Stomach (tissue), 9 donors: ENCODE results near the gene KLHDC8B. TPM values are rescaled to one million over a fixed set of nuclear protein-coding genes. Genes with fewer than 3 reads are reported as not detected.

Source experiments
- DNase-seq, 2 donors: peaks; one replicate each; pipeline versions ENCODE4 v3.0.0 to v3.0.0-alpha.2; 2013 to 2019
- H3K27ac ChIP-seq, 5 donors: fragments of 200-600 bp in 4 of 5; sonication (generic) in 4 of 5; one replicate each; pipeline ENCODE4 v1.5.1; 2013 to 2019; ENCODE audit warnings: mild to moderate bottlenecking in 1 of 5, moderate library complexity in 1 of 5
- H3K27me3 ChIP-seq, 3 donors: fragments of 200-600 bp; sonication (generic); one replicate each; pipeline ENCODE4 v1.5.1; 2017 to 2019; ENCODE audit warnings: mixed run types in 1 of 3
- H3K36me3 ChIP-seq, 4 donors: fragments of 200-600 bp; sonication (generic); 1 replicate in 3 of 4; 2 replicates in 1 of 4; pipeline ENCODE4 v1.5.1; 2016 to 2019
- H3K4me1 ChIP-seq, 4 donors: fragments of 200-600 bp; sonication (generic); one replicate each; pipeline ENCODE4 v1.5.1; 2016 to 2019
- H3K4me3 ChIP-seq, 4 donors: fragments of 200-600 bp; sonication (generic) in 3 of 4; one replicate each; pipeline ENCODE4 v1.5.1; 2016 to 2019; ENCODE audit warnings: mild to moderate bottlenecking in 1 of 4
- H3K9me3 ChIP-seq, 4 donors: fragments of 200-600 bp; sonication (generic); one replicate each; pipeline ENCODE4 v1.5.1; 2016 to 2019
- EP300 ChIP-seq: sonication (generic); formaldehyde crosslinking; IDR thresholded peaks from one replicate; pipeline ENCODE4 v1.6.1; 2017; ENCODE audit warnings: antibody characterized with exemption
- POLR2A ChIP-seq, 4 donors: fragments of 450-650 bp; IDR thresholded peaks; one replicate each; pipeline ENCODE4 v1.6.1; 2016; ENCODE audit warnings: antibody characterized with exemption in 4 of 4, control low read depth in 2 of 4, mild to moderate bottlenecking in 1 of 4, moderate library complexity in 1 of 4
- POLR2AphosphoS5 ChIP-seq, 3 donors: sonication (generic); formaldehyde crosslinking; IDR thresholded peaks; one replicate each; pipeline ENCODE4 v1.6.1; 2016; ENCODE audit warnings: antibody characterized with exemption in 3 of 3
- WGBS, 5 donors: extraction: QIAGEN DNeasy Blood & Tissue Kit in 3 of 5; methylation state at CpG; one replicate each; pipeline versions ENCODE4 v1.1.5 to v1.1.7; 2013 to 2018; 5-methylcytosine and 5-hydroxymethylcytosine counted together
- intact Hi-C: fragments of 100-400 bp; cut with DNase I; formaldehyde crosslinking; loops from one replicate; pipeline ENCODE4 v1.15.1; 2023; ENCODE audit warnings: low total_unique reads
- polyA plus RNA-seq, 3 donors: library from polyadenylated mRNA; stranded (reverse); fragments of 200-250 nt; gene quantifications; one replicate each; pipeline ENCODE4 v1.2.3, GENCODE V29; 2013
- total RNA-seq, 5 donors: library from RNA; depleted of rRNA; stranded (reverse); fragments of >200 nt; gene quantifications; one replicate each; pipeline versions ENCODE4 v1.1.0 to v1.2.3, GENCODE V29; 2014 to 2016
- TF ChIP-seq, protein P1 (sequence below), 7 experiments: fragments of 450-650 bp in 4 of 7; fragments of 200-600 bp in 3 of 7; sonication (generic) in 3 of 7; IDR thresholded peaks; one replicate each; pipeline ENCODE4 v1.5.1; 2016 to 2019; ENCODE audit warnings: antibody characterized with exemption in 7 of 7, control low read depth in 2 of 7, mild to moderate bottlenecking in 1 of 7
- donor health status: healthy with polysubstance abuse.
- donor health status: Bipolar disorder and iron deficiency.
- donor health status: healthy.

The KLHDC8B gene
- total and polyA plus RNA-seq, 8 donors: 11.6 to 41.1 (median 19.1) TPM

DNA sequence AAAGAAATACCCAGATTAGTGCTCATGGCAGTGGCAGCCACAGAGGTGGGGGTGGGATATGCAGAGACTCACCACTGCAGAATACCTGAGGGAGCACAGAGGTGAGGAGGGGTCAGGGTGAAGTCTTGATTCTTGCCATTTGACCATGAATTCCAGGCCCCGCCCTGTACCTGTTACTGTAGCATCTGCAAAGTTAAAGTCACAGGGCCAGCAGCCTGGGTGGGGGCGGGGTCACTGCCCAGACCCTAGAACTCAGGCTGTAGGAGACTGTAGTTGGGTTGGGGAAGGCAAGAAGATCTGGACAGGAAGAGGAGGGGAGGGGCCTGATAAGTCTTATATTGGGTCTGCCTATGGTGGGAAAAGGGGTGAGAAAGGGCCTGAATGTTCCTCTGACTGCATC lies 19.8 kb upstream of the KLHDC8B start:
- no peaks in the 10 kb centered on the region for H3K36me3 ChIP-seq
- H3K4me1 ChIP-seq: no peaks in the 10 kb centered on the region
- no peak for TF ChIP-seq POLR2AphosphoS5 (IDR thresholded peaks at IDR 0.05)
- no peak for TF ChIP-seq POLR2A (IDR thresholded peaks at IDR 0.05)
- TF ChIP-seq, protein P1, sequence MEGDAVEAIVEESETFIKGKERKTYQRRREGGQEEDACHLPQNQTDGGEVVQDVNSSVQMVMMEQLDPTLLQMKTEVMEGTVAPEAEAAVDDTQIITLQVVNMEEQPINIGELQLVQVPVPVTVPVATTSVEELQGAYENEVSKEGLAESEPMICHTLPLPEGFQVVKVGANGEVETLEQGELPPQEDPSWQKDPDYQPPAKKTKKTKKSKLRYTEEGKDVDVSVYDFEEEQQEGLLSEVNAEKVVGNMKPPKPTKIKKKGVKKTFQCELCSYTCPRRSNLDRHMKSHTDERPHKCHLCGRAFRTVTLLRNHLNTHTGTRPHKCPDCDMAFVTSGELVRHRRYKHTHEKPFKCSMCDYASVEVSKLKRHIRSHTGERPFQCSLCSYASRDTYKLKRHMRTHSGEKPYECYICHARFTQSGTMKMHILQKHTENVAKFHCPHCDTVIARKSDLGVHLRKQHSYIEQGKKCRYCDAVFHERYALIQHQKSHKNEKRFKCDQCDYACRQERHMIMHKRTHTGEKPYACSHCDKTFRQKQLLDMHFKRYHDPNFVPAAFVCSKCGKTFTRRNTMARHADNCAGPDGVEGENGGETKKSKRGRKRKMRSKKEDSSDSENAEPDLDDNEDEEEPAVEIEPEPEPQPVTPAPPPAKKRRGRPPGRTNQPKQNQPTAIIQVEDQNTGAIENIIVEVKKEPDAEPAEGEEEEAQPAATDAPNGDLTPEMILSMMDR (IDR thresholded peaks at IDR 0.05): no peak
- no peak for TF ChIP-seq EP300
- no peaks in the 10 kb centered on the region for H3K27me3 ChIP-seq
- no peak overlapping the region for H3K4me3 ChIP-seq
- intact Hi-C loops: no loop called here
- H3K27ac ChIP-seq: no peak overlapping the region
- no peak for DNase-seq
- no peaks in the 10 kb centered on the region for H3K9me3 ChIP-seq
- WGBS, 5 donors: 88 to 92% (median 90%) methylated on average over 2 of the region's 2 CpGs

DNA sequence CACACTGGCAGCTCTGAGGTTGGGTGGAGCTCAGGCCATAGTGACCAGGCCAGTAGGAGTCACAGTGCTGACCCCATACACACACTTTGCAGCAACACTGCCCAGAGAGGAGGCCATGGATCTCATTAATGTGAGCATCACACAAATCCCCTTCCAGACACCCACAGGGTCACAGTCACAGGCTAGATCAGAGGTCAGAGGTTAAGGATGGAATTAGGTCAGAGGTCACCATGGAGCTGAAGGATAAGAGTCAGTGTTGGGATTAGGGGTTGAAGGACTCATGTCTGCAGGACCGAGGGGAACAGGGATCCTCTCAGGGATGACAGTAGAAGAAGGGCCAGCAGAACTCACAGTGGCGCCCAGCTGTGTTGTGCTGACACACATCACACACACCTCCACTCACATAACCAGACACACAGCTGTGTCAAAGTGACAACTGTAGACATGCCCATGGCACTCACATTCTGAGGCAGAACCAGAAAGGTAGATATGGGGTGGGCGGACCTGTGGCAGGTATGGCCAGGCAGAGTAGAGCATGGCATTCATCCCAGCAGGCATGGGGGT lies 18.0 kb upstream of the KLHDC8B start:
- DNase-seq: no peak
- intact Hi-C loops: no loop called here
- Histone ChIP-seq H3K36me3 (no peaks in the 10 kb centered on the region), H3K27ac (no peak overlapping the region), H3K4me1 (no peaks in the 10 kb centered on the region), H3K27me3 (no peaks in the 10 kb centered on the region), H3K4me3 (no peak overlapping the region), H3K9me3 (no peaks in the 10 kb centered on the region)
- TF ChIP-seq POLR2A (IDR thresholded peaks at IDR 0.05) (no peak), EP300 (no peak), POLR2AphosphoS5 (IDR thresholded peaks at IDR 0.05) (no peak)
- TF ChIP-seq, protein P1 (IDR thresholded peaks at IDR 0.05): no peak
- 74 to 95% (median 84%) methylated on average over 3 of the region's 3 CpGs for WGBS, 5 donors

DNA sequence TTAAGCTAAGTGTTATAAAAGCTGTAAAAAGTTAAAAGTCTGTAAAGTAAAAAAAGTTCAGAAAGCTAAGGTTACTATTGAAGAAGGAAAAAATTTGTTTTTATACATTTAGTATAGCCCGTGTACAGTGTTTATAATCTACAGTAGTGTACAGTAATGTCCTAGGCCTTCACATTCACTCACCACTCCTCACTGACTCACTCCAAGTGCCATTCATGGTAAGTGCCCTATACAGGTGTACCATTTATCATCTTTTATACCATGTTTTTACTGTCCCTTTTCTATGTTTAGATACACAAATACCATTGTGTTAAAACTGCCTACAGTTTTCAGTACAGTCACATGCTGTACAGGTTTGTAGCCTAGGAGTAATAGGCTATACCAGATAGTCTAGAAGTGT lies 14.1 kb upstream of the KLHDC8B start:
- 56 to 75% (median 67%) methylated on average over 1 of the region's 1 CpG for WGBS, 5 donors
- no peak for DNase-seq
- Histone ChIP-seq H3K9me3 (no peaks in the 10 kb centered on the region), H3K4me3 (no peak overlapping the region), H3K27me3 (no peaks in the 10 kb centered on the region), H3K36me3 (peaks cover 4 to 15% (median 12%) of the 10 kb centered on the region in 4 donors), H3K27ac (no peak overlapping the region), H3K4me1 (peaks cover 0 to 9% (median 0%) of the 10 kb centered on the region in 4 donors)
- TF ChIP-seq, protein P1 (IDR thresholded peaks at IDR 0.05): no peak
- TF ChIP-seq POLR2AphosphoS5 (IDR thresholded peaks at IDR 0.05) (no peak), EP300 (no peak), POLR2A (IDR thresholded peaks at IDR 0.05) (no peak)
- intact Hi-C loops: no loop called here

DNA sequence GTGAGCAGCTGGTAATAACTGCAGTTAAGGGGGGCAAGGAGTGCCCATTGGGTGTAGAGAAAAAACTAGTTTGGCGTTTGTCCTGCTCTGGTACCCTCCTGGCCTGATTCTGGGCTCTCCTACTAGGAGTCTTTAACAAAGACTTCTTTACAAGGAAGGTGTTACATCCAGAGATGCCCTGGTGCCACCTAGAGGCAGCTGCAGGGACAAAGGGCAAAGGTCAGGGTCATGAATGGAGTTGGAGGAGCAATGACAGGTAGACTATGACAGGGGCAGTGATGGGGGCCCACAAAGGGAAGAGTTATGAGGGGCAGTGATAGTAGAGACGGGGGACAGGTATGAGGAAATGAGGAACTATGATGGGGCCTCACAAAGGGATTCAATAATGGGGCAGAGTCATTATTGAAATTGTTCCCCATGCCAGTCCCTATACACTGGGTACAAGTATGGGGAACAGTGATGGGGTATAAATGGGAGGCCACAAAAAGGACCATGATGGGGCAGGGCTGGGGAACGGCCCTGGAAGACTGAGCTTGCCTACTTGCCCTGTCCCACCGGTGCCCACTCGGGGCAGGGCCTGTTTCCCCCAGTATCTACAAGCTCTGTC lies 13.2 kb upstream of the KLHDC8B start:
- WGBS, 5 donors: 56 to 72% (median 63%) methylated on average over 5 of the region's 5 CpGs
- intact Hi-C loops: no loop called here
- TF ChIP-seq, protein P1 (IDR thresholded peaks at IDR 0.05): peak in 3 of 7 experiments; percentile 3 to 46 (median 40)
- peak in 1 of 3 donors; percentile 61 for TF ChIP-seq POLR2AphosphoS5 (IDR thresholded peaks at IDR 0.05)
- TF ChIP-seq POLR2A (IDR thresholded peaks at IDR 0.05): no peak
- TF ChIP-seq EP300: no peak

More for the DNA sequence above, 13.2 kb upstream of the KLHDC8B start:
- Histone ChIP-seq H3K36me3 (peaks cover 13 to 24% (median 21%) of the 10 kb centered on the region in 4 donors), H3K9me3 (no peaks in the 10 kb centered on the region), H3K4me1 (peaks cover 0 to 15% (median 0%) of the 10 kb centered on the region in 4 donors), H3K4me3 (no peak overlapping the region), H3K27ac (no peak overlapping the region), H3K27me3 (no peaks in the 10 kb centered on the region)
- peak; percentile 62 to 64 for DNase-seq
